K562 (cell line): Measurements from ENCODE around the gene NNAT. TPM values are rescaled to one million over a fixed set of nuclear protein-coding genes. Genes with fewer than 3 reads are reported as not detected.

Source experiments
- PBX2 ChIP-seq, 2 experiments: IDR thresholded peaks in 1 of 2; conservative IDR thresholded peaks in 1 of 2; 2 replicates each; pipeline ENCODE4 v1.6.1; 2016; ENCODE audit warnings: low read depth in 2 of 2, mild to moderate bottlenecking in 1 of 2, missing compliant biosample characterization in 1 of 2, missing genetic modification characterization in 1 of 2, moderate library complexity in 1 of 2
- PKNOX1 ChIP-seq: fragments of 450-650 bp; IDR thresholded peaks from 2 replicates; pipeline ENCODE4 v1.6.1; 2016
- REST ChIP-seq, 2 experiments: fragments of 450-650 bp; formaldehyde crosslinking in 1 of 2; IDR thresholded peaks; 2 replicates each; pipeline versions ENCODE4 v1.4.0 to v1.6.1; 2014 to 2020; ENCODE audit warnings: mild to moderate bottlenecking in 2 of 2, borderline replicate concordance in 1 of 2, low read depth in 1 of 2
- RREB1 ChIP-seq: fragments of 250-450 bp; sonication (Bioruptor Pico); IDR thresholded peaks from 2 replicates; pipeline ENCODE4 v1.4.0; 2020
- SREBF2 ChIP-seq: sonication (generic); formaldehyde crosslinking; IDR thresholded peaks from 2 replicates; pipeline ENCODE4 v1.4.0; 2020; ENCODE audit warnings: mild to moderate bottlenecking, missing genetic modification reagents
- ZNF79 ChIP-seq: fragments of 250-450 bp; sonication (Bioruptor Pico); IDR thresholded peaks from 2 replicates; pipeline ENCODE4 v1.4.0; 2020; ENCODE audit warnings: low read depth, mild to moderate bottlenecking, moderate library complexity
- polyA plus RNA-seq, 8 experiments: library from polyadenylated mRNA; depleted of rRNA in 4 of 8; stranded (reverse) in 5 of 8; unstranded in 3 of 8; fragments of >200 nt; fragmentation: Nextera tagmentation in 2 of 8; fragmentation: Illumina TruSeq in 1 of 8; extraction: Ambion mirVana in 2 of 8; extraction: Trizol in 1 of 8; gene quantifications; 2 replicates each; pipeline versions ENCODE4 v1.2.1 to v1.2.3, GENCODE V29; 2011 to 2014; ENCODE audit warnings: inconsistent platforms in 1 of 8, missing spikeins in 1 of 8
- total RNA-seq, 7 experiments: library from RNA; depleted of rRNA in 6 of 7; stranded (reverse); fragments of >200 nt in 6 of 7; fragmentation: Illumina TruSeq in 2 of 7; extraction: Trizol in 2 of 7; gene quantifications; 2 replicates each; pipeline versions ENCODE4 v1.2.1 to v1.2.3, GENCODE V29; 2011 to 2021; ENCODE audit warnings: low replicate concordance in 1 of 7

The NNAT gene
- total and polyA plus RNA-seq, 9 of the 15 experiments (the other 6 are each of a cell fraction or from before 2014, with no cell fraction given) = 0.13 TPM; not detected in 8

- TF ChIP-seq PKNOX1 (peak; percentile 94), RREB1 (CRISPR knock-in tag) (no peak), ZNF79 (CRISPR knock-in tag) (no peak), SREBF2 (CRISPR knock-in tag) (no peak), REST (IDR thresholded peaks at IDR 0.05; ENCODE audit: borderline replicate concordance) (no peak), REST (CRISPR knock-in tag; IDR thresholded peaks at IDR 0.05; ENCODE audit: low read depth) (no peak), PBX2 (CRISPR knock-in tag; IDR thresholded peaks at IDR 0.05; ENCODE audit: low read depth) (no peak), PBX2 (tag; conservative IDR thresholded peaks at IDR 0.05; ENCODE audit: low read depth) (peak; percentile 91)
Measured at GRCh38 chr20:37523911-37524700, 3.1 kb downstream of the NNAT start (continued).
